ENCODE results near the gene JPT1.
A peak's percentile ranks its signal among the peaks of the same experiment; 100 is the strongest.

The JPT1 gene

GRCh38 chr17:75105126-75106080 lies 48.9 kb downstream of the JPT1 start:
- DNase-seq (ENCODE audit: low read depth, low spot score), result no peak

DNA sequence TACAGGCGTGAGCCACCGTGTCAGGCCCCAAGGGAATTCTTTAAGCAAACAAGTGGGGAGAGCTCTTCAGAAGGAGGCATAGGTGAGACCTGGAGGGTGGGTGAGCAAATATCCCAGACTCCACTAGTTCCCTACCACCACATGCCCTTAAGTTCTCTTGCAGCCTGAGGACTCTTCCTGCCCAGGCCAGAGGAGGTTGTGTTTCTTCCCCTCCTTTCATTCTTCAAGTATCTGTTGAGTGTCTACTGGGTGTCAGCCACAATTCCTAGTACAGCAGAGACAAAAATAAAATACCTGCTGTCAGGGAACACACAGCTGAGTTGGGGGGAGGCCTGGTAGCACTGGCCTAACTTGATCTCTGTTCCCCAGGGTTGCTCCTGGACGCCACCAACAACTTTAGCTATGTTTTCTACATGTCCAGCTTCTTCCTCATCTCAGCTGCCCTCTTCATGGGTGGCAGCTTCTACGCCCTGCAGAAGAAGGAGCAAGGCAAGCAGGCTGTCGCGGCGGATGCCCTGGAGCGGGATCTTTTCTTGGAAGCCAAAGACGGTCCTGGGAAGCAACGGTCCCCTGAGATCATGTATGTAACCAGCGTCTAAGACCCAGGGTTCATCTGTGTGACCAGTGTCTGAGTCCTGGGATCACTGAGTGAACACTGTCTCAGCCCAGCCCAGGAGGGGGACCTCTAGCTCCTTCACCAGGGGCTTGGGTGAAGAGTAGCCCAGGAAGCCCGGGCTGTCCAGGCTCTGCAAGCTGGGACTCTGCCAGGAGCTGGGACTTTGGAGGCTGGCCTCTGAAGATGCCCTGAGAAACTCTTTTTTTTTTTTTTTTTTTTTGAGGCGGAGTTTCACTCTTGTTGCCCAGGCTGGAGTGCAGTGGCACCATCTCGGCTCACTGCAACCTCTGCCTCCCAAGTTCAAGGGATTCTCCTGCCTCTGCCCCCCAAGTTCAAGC lies 50.4 kb downstream of the JPT1 start:
- no peak for DNase-seq (ENCODE audit: low read depth, low spot score)

DNA sequence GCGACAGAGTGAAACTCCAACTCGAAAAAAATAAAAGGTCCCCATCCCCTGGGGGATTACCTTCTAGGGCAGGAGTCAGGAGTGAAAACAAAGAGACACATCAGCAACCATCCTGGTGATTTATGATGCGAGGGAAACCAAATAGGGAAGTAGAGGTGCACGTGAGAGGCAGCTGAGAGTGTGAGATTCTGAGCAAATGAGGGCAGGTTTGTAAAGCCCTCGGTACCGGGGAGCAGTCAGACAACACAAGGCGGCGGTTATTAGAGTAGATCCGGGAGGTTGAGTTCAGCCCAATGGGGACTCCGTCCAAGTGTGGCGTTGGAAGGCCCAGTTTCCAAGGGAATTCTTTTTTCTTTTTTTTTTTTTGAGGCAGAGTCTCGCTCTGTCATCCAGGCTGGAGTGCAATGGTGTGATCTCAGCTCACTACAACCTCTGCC lies 51.9 kb downstream of the JPT1 start:
- DNase-seq (ENCODE audit: low read depth, low spot score), result no peak

- DNase-seq (ENCODE audit: low read depth, low spot score), result no peak
Observed at GRCh38 chr17:75099881-75100595, 54.3 kb downstream of the JPT1 start.

- DNase-seq (ENCODE audit: low read depth, low spot score), result no peak
Observed at GRCh38 chr17:75098861-75099260, 55.5 kb downstream of the JPT1 start.

GRCh38 chr17:75097865-75098264 lies 56.4 kb downstream of the JPT1 start:
- no peak for DNase-seq (ENCODE audit: low read depth, low spot score)

DNA sequence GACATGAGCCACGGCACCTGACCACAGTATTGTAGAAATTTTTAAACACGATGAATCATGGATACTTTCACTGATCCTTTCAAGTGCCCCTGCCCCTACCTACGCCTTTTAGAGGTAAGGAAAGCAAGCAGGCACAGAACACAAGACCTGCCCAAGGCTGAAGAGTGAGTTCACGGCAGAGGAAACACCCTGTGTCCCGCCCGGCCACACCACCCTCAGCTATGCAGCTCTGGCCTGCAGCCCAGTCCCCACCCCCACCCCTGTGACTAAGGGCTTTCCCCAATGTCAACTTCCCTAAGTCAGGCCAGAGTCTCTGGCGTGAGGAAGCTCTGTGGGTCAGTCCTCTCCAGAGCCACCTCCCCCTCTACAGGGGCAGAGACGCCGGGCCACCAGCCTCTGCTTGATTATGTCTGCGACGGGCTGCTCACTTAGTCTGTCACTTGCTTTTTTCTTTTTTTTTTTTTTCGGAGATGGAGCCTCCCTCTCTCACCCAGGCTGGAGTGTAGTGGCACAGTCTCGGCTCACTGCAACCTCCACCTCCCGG lies 58.2 kb downstream of the JPT1 start:
- DNase-seq (ENCODE audit: low read depth, low spot score), result no peak

- no peak for DNase-seq (ENCODE audit: low read depth, low spot score)
Observed at GRCh38 chr17:75094871-75095399, 59.4 kb downstream of the JPT1 start.

DNA sequence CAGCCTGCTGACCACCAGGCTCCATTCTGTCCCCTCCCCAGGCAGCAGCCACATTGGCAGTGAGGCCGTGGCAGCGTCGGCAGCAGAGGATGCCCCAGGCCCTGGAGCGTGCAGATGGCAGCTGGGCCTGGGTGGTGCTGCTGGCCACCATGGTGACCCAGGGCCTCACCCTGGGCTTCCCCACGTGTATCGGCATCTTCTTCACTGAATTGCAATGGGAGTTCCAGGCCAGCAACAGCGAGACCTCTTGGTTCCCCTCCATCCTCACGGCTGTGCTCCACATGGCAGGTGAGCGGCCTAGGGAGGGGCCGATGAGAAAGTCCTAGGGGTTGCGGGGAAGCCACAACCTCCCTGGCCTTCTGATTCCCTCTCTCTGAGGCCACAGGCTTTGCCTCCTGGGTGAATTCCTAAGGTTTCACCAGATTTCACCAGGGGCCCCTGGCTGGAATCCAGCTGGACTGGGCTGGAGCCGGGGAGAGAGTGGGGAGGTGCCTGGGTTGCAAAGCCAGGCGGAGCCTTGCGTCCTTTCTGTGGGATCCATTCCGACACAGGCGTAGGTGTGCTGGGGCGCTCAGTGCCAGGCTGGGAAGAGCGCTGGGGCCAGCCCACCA lies 60.7 kb downstream of the JPT1 start:
- no peak for DNase-seq (ENCODE audit: low read depth, low spot score)

- no peak for DNase-seq (ENCODE audit: low read depth, low spot score)
Observed at GRCh38 chr17:75091855-75092327, 62.4 kb downstream of the JPT1 start.

DNA sequence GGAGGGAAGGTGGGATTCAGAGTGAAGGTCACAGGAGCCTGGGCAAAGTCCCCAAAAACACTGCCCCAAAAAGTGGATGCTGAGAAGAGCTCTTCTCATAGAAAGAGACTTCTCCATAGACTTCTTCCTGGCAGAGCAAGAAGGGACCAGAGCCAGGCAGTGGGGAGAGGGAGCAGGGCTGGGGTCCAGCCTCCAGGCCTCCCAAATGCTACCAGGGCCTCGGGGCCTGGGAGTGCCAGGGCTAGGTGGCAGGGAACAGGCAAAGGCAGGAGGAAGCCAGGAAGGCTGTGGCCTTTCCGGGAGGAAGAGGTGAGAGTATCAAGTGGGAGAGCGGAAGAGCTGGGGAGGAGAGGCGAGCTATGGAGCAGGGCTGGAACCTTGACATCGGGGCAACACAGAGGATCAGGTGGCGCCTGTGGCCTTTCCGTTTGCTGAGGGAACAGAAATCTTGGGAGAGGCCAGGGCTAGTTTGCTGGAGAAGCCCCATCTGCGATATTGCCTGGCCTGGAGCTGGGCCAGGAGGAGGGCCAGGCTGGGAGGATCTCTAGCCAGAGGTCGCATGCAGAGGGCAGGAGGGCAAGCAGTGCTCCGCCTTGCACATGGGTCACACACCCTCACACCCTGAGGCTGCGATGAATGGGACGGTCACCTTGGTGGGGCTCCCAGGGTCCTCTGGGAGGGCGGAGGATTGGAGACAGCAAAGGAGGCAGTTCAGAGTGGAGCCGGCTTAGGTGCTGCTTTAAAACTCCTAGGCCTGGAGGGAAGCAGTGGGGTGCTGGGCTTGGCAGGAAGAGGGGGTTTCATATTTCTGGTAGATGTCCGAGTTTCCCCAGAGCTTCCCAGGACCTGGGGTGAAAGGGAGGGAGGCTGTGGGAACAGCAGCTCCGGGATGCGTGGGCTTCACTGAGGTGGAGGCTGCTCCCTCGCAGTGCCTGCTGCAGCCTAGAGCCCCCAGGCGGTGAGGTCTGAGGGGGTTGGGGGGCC lies 63.1 kb downstream of the JPT1 start:
- no peak for DNase-seq (ENCODE audit: low read depth, low spot score)

GRCh38 chr17:75088465-75089417 lies 65.6 kb downstream of the JPT1 start:
- DNase-seq (ENCODE audit: low read depth, low spot score), result no peak

DNA sequence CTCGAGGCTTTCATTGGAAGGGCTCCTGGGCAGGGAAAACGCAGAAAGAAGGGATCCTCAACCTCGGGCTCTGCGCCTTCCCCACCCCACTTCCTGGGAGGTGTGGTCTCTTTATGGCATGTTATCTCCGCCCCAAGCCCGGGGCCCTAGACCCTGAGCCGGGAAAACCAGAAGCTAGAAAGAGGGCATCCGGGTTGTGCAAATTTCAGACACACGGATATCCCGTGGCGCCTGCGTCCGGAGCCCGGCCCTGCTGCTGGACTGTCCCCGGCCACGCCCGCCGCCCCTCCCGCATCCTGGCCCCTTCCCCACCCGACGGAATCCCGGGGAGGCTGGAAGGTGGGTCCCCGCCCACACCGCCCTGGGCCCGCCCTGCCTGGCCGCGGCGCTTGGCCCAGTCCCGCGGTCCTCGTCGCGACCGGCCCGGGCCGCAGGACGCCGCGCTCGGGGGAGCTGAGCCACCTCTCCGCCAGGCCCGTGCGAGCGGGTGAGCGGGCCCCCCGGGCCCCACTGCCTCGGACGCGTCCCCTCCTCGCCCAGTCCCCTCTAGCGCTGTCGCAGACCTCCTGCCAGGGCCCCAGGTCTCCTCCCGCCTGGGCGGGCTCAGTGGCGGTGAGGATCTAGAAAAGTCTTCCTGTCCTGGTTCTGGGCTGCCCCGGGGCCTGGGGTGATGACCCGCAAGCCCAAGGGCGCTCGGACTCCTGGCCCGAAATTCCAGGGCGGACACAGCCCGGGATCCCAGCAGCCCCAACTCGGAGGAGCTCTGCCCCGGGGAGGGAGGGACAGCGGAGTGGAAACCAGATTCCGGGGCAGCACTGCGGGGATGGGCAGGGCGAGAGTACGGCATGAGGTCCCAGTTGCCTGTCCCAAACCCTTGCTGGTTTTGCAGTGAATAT lies 66.5 kb downstream of the JPT1 start, which contains the start of gene SLC16A5:
Gene SLC16A5, plus strand, starts transcription at position 397 of the 896 bp plus-strand sequence. CDS start 5,683 bp downstream, outside the sequence.
- peak; percentile 89 for DNase-seq (ENCODE audit: low read depth, low spot score)

DNA sequence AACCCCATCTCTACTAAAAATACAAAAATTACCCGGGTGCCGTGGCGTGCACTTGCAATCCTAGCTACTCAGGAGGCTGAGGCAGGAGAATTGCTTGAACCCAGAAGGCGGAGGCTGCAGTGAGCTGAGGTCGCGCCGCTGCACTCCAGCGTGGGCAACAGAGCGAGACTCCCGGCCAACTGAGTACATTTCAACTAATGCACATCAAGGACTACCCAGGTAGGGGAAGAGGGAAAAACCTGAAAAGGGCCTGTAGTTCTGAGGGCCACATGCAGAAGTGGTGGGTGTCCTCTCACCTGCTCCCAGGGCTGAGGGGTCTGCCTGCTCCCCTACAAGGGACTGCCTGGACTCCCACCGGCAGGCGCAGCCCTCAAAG lies 67.1 kb downstream of the JPT1 start:
- DNase-seq (ENCODE audit: low read depth, low spot score), result no peak

DNA sequence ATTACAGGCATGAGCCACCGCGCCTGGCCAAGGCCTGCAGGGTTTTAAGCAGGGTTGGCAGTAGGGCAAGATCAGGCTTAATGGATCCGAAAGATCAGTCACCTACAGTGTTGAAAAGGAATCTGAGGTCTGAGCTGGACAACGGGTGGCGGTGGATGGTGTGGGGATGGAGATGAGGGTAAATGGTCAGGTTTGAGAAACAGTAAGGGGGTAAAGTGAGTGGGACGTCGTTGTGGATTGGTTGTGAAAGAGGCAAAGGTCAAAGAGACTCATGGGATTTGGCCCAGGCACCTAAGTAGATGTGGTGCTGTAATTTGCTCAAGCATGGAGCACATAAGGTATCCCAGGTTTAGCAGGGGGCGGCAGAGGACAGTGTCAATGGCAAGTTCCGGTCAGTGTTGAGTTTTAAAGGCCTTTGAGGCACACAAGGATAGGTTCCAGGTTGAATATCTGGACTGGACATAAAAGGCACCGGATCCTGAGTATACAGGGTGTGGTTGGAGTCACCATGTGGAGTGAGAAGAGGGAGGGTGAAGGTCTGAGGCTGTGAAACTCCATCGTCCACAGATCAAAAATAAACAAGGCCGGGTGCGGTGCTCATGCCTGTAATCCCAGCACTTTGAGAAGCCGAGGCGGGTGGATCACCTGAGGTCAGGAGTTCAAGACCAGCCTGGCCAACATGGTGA lies 67.7 kb downstream of the JPT1 start:
- no peak for DNase-seq (ENCODE audit: low read depth, low spot score)

Data from iPS DF 19.7 (cell line).